Measurements from ENCODE around the gene LONRF2. TPM values are rescaled to one million over a fixed set of nuclear protein-coding genes. Genes with fewer than 3 reads are reported as not detected.
"Not testable (repeated sequence)": the region's sequence is repeated elsewhere in the genome, so short reads cannot be mapped to it uniquely, and the experiment has no call there.

The LONRF2 gene
- total and polyA plus RNA-seq, 3 experiments from 2014 or later: 0.13 to 0.20 TPM; not detected in 1

DNA sequence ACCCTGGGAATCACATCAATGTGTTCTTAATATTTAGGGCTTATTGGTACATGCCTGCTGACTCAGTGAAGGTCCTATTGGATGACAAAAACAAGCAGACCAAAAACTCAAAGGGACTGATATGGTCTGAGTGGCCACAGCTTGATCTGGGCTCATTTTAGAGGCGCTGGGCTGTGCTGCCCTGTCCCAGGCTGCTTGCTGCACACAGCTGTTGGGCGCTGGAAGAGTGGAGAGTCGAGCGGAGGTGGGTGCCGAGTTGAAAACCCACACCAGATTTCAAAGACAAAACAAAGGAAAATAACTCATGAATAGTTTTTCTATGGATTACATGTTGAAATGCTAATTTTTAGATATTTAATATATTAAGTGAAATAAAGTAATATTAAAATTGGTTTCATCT lies 68.5 kb downstream of the LONRF2 start:
- Histone ChIP-seq H3K27me3 (ENCODE audit: insufficient read depth, low read length, poor library complexity, severe bottlenecking) (no peaks in the 10 kb centered on the region), H3K27ac (ENCODE audit: low read depth, low read length) (no peak overlapping the region), H3K4me3 (ENCODE audit: low read length) (no peak overlapping the region), H3K9me3 (ENCODE audit: low read length) (no peaks in the 10 kb centered on the region), H3K4me1 (ENCODE audit: insufficient read depth, low read length) (no peaks in the 10 kb centered on the region), H3K36me3 (ENCODE audit: insufficient read depth, low read length) (no peaks in the 10 kb centered on the region)
- DNase-seq: no peak
- no peak overlapping the region for H3K4me3 Mint-ChIP-seq
- H3K27me3 Mint-ChIP-seq: peaks cover 0 to 12% of the 10 kb centered on the region in 2 donors
- peaks cover 0 to 2% (median 0%) of the 10 kb centered on the region in 3 donors for H3K36me3 Mint-ChIP-seq
- ChIA-PET POLR2A (no interaction called here), CTCF (interaction anchor here (0.6 to 2.2 kb wide), 2 partner anchors 9 to 17 kb away, joined by 3 to 9 read pairs; no protein-coding TSS in a partner anchor)
- no peaks in the 10 kb centered on the region for H3K9me3 Mint-ChIP-seq
- peak overlapping the region in 1 of 8 donors; percentile 56 for H3K27ac Mint-ChIP-seq
- no peaks in the 10 kb centered on the region for H3K4me1 Mint-ChIP-seq

DNA sequence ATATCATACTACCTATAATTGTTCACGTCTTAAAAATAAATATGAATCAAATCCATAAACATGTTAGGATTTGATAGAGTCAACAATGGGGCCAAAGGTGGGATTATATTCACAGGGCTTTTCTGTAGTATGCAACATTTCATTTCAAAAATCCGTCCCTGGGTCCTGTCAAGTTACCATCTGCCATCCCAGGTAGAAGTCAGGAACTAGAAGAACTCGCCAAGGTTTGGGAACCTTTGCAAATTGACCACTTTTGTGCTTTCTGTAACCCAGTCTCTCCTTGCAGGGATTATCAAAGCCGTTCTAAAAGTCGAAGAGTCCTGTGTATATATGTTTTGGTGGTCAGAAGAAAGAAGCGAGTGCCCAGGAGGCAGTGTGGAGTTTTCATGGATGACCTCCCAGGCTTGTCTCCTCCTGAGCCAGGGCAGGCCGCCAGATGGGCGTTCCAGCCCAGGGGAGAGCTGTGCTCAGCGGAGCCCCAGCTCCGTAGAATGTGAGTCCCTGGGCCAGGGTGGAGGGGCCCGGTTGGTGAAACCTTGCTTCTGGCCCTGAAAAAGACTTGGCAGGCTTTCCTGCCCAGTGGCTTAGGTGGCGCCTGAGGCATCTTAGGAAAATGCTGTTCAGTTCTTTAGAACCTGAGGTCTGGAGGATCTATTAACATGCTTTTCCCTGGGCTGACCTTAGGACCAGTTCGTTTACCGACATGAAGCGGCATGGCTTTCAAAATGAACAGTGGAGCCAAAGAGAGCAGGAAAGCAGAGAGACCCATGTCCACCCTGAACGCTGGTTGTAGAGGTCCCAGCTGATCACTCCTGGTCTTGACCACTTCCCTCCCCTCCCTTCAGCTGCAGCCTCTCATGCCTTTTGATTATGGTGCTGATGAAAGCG lies 69.2 kb downstream of the LONRF2 start:
- peaks cover 0 to 2% (median 0%) of the 10 kb centered on the region in 3 donors for H3K36me3 Mint-ChIP-seq
- no peak overlapping the region for H3K4me3 Mint-ChIP-seq
- ChIA-PET POLR2A (no interaction called here), CTCF (interaction anchor here (1.3 to 2.2 kb wide), 2 partner anchors 9 to 10 kb away, joined by 6 to 9 read pairs; no protein-coding TSS in a partner anchor)
- Histone ChIP-seq H3K27me3 (ENCODE audit: insufficient read depth, low read length, poor library complexity, severe bottlenecking) (no peaks in the 10 kb centered on the region), H3K36me3 (ENCODE audit: insufficient read depth, low read length) (no peaks in the 10 kb centered on the region), H3K4me3 (ENCODE audit: low read length) (no peak overlapping the region), H3K9me3 (ENCODE audit: low read length) (no peaks in the 10 kb centered on the region), H3K27ac (ENCODE audit: low read depth, low read length) (no peak overlapping the region), H3K4me1 (ENCODE audit: insufficient read depth, low read length) (no peaks in the 10 kb centered on the region)
- DNase-seq: no peak
- H3K4me1 Mint-ChIP-seq: no peaks in the 10 kb centered on the region
- no peaks in the 10 kb centered on the region for H3K9me3 Mint-ChIP-seq
- peaks cover 0 to 13% of the 10 kb centered on the region in 2 donors for H3K27me3 Mint-ChIP-seq
- H3K27ac Mint-ChIP-seq: no peak overlapping the region

DNA sequence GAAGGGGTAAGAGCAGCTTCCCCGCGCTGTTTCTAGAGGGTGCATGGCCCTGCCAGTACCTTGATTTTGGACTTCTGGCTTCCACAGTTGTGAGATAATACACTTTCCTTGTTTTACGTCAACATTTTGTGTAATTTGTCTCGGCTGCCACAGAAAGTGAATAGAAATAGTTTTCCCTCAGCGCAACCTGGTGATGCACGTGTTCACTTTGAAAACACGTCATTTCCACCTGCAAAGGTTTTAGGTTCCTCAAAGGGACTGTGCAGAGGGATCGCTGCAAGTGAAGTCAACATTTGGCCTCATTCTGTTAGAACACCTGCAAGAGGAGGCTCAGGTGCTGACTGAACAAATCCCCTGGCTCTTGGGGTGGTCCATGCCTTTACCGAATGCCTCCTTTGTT lies 71.7 kb downstream of the LONRF2 start:
- POLR2A ChIA-PET: no interaction called here
- Histone ChIP-seq H3K9me3 (ENCODE audit: low read length) (no peaks in the 10 kb centered on the region), H3K4me1 (ENCODE audit: insufficient read depth, low read length) (no peaks in the 10 kb centered on the region), H3K36me3 (ENCODE audit: insufficient read depth, low read length) (no peaks in the 10 kb centered on the region), H3K4me3 (ENCODE audit: low read length) (no peak overlapping the region), H3K27ac (ENCODE audit: low read depth, low read length) (no peak overlapping the region), H3K27me3 (ENCODE audit: insufficient read depth, low read length, poor library complexity, severe bottlenecking) (no peaks in the 10 kb centered on the region)
- no peaks in the 10 kb centered on the region for H3K4me1 Mint-ChIP-seq
- peaks cover 0 to 1% (median 0%) of the 10 kb centered on the region in 5 donors for H3K9me3 Mint-ChIP-seq
- peak overlapping the region in 1 of 8 donors; percentile 37 for H3K27ac Mint-ChIP-seq
- peaks cover 0 to 2% (median 0%) of the 10 kb centered on the region in 3 donors for H3K36me3 Mint-ChIP-seq
- no peak for DNase-seq
- peaks cover 5 to 24% of the 10 kb centered on the region in 2 donors for H3K27me3 Mint-ChIP-seq
- no peak overlapping the region for H3K4me3 Mint-ChIP-seq
- CTCF ChIA-PET: interaction anchor here (2.7 kb wide), 1 partner anchor 12 kb away, joined by 13 read pairs; no protein-coding TSS in a partner anchor

DNA sequence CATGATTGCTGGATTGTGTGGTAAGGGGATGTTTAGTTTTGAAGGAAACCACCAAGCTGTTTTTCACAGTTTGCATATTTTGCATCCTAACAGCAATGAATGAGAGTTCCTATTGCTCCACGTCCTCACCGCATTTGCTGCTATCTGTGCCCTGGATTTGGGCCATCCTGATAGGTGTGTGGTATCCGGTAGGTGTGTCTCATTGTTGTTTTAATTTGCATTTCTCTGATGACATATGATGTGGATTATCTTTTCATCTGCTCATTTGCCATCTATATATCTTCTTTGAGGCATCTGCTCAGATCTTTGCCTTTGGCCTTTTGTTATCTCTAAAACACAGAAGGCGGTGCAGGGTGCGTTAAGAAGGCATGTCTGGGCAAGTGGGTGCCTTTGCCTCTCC lies 73.3 kb downstream of the LONRF2 start:
- Histone ChIP-seq H3K9me3 (ENCODE audit: low read length) (no peaks in the 10 kb centered on the region), H3K4me1 (ENCODE audit: insufficient read depth, low read length) (no peaks in the 10 kb centered on the region), H3K27me3 (ENCODE audit: insufficient read depth, low read length, poor library complexity, severe bottlenecking) (no peaks in the 10 kb centered on the region), H3K36me3 (ENCODE audit: insufficient read depth, low read length) (no peaks in the 10 kb centered on the region), H3K27ac (ENCODE audit: low read depth, low read length) (no peak overlapping the region), H3K4me3 (ENCODE audit: low read length) (no peak overlapping the region)
- CTCF ChIA-PET: interaction anchor here (2.7 kb wide), 1 partner anchor 14 kb away, joined by 13 read pairs; no protein-coding TSS in a partner anchor
- Mint-ChIP-seq H3K27me3 (peaks cover 7 to 29% of the 10 kb centered on the region in 2 donors), H3K27ac (no peak overlapping the region), H3K9me3 (peaks cover 0 to 1% (median 0%) of the 10 kb centered on the region in 5 donors), H3K4me1 (no peaks in the 10 kb centered on the region), H3K4me3 (no peak overlapping the region), H3K36me3 (peaks cover 0 to 2% (median 0%) of the 10 kb centered on the region in 3 donors)
- no peak for DNase-seq
- POLR2A ChIA-PET: no interaction called here

DNA sequence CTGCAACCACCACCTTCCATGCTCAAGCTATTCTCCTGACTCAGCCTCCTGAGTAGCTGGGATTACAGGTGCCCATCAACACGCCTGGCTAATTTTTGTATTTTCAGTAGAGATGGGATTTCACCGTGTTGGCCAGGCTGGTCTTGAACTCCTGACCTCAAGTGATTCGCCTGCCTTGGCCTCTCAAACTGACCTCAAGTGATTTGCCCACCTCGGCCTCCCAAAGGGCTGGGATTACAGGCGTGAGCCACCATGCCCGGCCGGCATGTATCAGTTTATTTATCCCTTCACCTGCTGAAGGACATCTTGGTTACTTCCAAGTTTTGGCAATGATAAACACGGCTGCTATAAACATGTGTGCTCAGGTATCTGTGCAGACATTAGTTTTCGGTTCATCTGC lies 73.7 kb downstream of the LONRF2 start:
- H3K27ac ChIP-seq (ENCODE audit: low read depth, low read length); H3K36me3 Mint-ChIP-seq; H3K27ac Mint-ChIP-seq; DNase-seq; H3K4me1 ChIP-seq (ENCODE audit: insufficient read depth, low read length); H3K27me3 ChIP-seq (ENCODE audit: insufficient read depth, low read length, poor library complexity, severe bottlenecking); H3K36me3 ChIP-seq (ENCODE audit: insufficient read depth, low read length); POLR2A ChIA-PET; H3K9me3 ChIP-seq (ENCODE audit: low read length); H3K4me3 Mint-ChIP-seq; H3K4me3 ChIP-seq (ENCODE audit: low read length); H3K9me3 Mint-ChIP-seq; H3K4me1 Mint-ChIP-seq: not testable (repeated sequence)
- CTCF ChIA-PET: interaction anchor here (2.7 kb wide), 1 partner anchor 14 kb away, joined by 13 read pairs; no protein-coding TSS in a partner anchor
- peaks cover 7 to 29% of the 10 kb centered on the region in 2 donors for H3K27me3 Mint-ChIP-seq

DNA sequence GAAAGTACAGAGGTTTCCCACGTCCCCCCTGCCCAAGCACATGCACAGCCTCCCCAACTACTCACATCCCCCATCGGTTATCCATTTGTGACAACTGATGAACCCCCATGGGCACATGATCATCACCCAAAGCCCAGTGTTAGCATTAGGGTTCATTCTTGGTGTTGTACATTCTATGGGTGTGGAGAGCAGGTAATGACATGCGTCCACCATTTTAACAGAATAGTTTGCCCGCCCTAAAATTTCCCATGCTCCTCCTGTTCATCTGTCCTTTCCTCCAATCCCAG lies 74.3 kb downstream of the LONRF2 start:
- DNase-seq: no peak
- CTCF ChIA-PET: interaction anchor here (2.7 kb wide), 1 partner anchor 15 kb away, joined by 13 read pairs; no protein-coding TSS in a partner anchor
- Histone ChIP-seq H3K27me3 (ENCODE audit: insufficient read depth, low read length, poor library complexity, severe bottlenecking) (no peaks in the 10 kb centered on the region), H3K27ac (ENCODE audit: low read depth, low read length) (no peak overlapping the region), H3K36me3 (ENCODE audit: insufficient read depth, low read length) (no peaks in the 10 kb centered on the region), H3K4me1 (ENCODE audit: insufficient read depth, low read length) (no peaks in the 10 kb centered on the region), H3K4me3 (ENCODE audit: low read length) (no peak overlapping the region), H3K9me3 (ENCODE audit: low read length) (no peaks in the 10 kb centered on the region)
- H3K9me3 Mint-ChIP-seq: peaks cover 0 to 1% (median 0%) of the 10 kb centered on the region in 5 donors
- H3K4me1 Mint-ChIP-seq: no peaks in the 10 kb centered on the region
- H3K36me3 Mint-ChIP-seq: peaks cover 0 to 2% (median 0%) of the 10 kb centered on the region in 3 donors
- H3K4me3 Mint-ChIP-seq: no peak overlapping the region
- no peak overlapping the region for H3K27ac Mint-ChIP-seq
- H3K27me3 Mint-ChIP-seq: peaks cover 7 to 29% of the 10 kb centered on the region in 2 donors
- POLR2A ChIA-PET: no interaction called here

DNA sequence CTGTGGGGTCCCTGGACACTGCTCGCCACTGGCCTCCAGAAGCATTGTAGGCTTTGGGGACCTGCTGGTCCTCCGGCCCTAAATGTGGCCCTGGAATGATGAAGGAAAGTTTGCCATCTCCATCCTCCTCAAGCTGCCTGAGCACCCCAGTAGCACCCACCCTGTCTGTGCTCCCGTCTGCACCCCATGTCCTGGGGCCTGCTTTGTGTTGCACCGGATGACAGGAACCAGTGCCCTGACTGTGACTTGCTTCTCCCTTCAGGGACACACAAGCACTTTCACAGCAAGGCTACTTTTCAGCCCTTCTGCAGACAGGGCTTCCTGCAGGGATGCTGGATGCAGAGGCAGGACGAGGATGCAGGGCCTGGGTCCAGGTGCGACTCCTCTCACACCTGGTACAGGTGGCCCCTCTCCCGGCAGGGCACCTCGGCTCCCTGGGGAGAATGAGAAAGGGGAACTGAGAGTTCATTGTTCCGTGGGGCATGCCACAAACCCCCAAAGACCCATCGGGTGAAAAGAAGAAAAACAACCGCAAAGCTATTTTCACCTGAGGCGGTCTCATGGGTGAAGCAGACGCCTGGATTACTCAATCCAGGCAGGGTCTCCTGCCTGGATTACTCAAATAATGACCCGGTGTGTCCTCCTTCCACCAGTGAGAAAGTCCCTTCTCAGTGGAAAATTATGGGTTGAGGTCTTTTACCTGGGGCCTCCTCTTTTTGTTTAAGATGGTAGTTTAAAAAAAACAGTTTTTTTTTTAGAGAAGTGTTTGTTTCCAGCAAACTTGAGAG lies 74.9 kb downstream of the LONRF2 start:
- Histone ChIP-seq H3K27me3 (ENCODE audit: insufficient read depth, low read length, poor library complexity, severe bottlenecking) (no peaks in the 10 kb centered on the region), H3K36me3 (ENCODE audit: insufficient read depth, low read length) (no peaks in the 10 kb centered on the region), H3K9me3 (ENCODE audit: low read length) (no peaks in the 10 kb centered on the region), H3K4me3 (ENCODE audit: low read length) (no peak overlapping the region), H3K4me1 (ENCODE audit: insufficient read depth, low read length) (no peaks in the 10 kb centered on the region), H3K27ac (ENCODE audit: low read depth, low read length) (no peak overlapping the region)
- H3K9me3 Mint-ChIP-seq: peaks cover 0 to 1% (median 0%) of the 10 kb centered on the region in 5 donors
- H3K27me3 Mint-ChIP-seq: peaks cover 8 to 29% of the 10 kb centered on the region in 2 donors
- no peaks in the 10 kb centered on the region for H3K4me1 Mint-ChIP-seq
- ChIA-PET POLR2A (no interaction called here), CTCF (interaction anchor here (2.7 kb wide), 1 partner anchor 15 kb away, joined by 13 read pairs; no protein-coding TSS in a partner anchor)
- no peak overlapping the region for H3K4me3 Mint-ChIP-seq
- peaks cover 0 to 2% (median 0%) of the 10 kb centered on the region in 3 donors for H3K36me3 Mint-ChIP-seq
- no peak for DNase-seq
- no peak overlapping the region for H3K27ac Mint-ChIP-seq

Data from CD8-positive, alpha-beta memory T cell (primary cell).